Measurements from ENCODE around the gene ACVRL1. TPM values are rescaled to one million over a fixed set of nuclear protein-coding genes. Genes with fewer than 3 reads are reported as not detected.

ACVRL1 gene
- total and polyA plus RNA-seq, 9 of the 15 experiments (the other 6 are each of a cell fraction or from before 2014, with no cell fraction given), result 0.07 to 1.4 (median 0.30) TPM

- no peak for ATAC-seq
- TF ChIP-seq MEF2A (IDR thresholded peaks at IDR 0.05; ENCODE audit: control insufficient read depth, low read depth, low read length) (no peak), MITF (IDR thresholded peaks at IDR 0.05) (no peak), CHD2 (IDR thresholded peaks at IDR 0.05; ENCODE audit: low read depth, low read length) (no peak), POLR2A (conservative IDR thresholded peaks at IDR 0.05) (no peak), SMARCA5 (IDR thresholded peaks at IDR 0.05) (no peak), ATF7 (IDR thresholded peaks at IDR 0.05) (no peak), SMARCC2 (IDR thresholded peaks at IDR 0.05; ENCODE audit: low read depth) (no peak), RFX7 (CRISPR knock-in tag; IDR thresholded peaks at IDR 0.05) (no peak), HNRNPUL1 (IDR thresholded peaks at IDR 0.05; ENCODE audit: low read length) (no peak), PKNOX1 (IDR thresholded peaks at IDR 0.05) (no peak), SNRNP70 (optimal IDR thresholded peaks at IDR 0.05; ENCODE audit: low read depth, low read length) (no peak), SLC30A9 (CRISPR knock-in tag; IDR thresholded peaks at IDR 0.05) (no peak), FOXP4 (CRISPR knock-in tag; IDR thresholded peaks at IDR 0.05; ENCODE audit: borderline replicate concordance) (no peak), CUX1 (CRISPR knock-in tag; IDR thresholded peaks at IDR 0.05) (no peak), ZNF263 (CRISPR knock-in tag; IDR thresholded peaks at IDR 0.05; ENCODE audit: borderline replicate concordance) (no peak)
Observed at GRCh38 chr12:51948066-51948465, 40.8 kb downstream of the ACVRL1 start.

More at GRCh38 chr12:51948066-51948465, 40.8 kb downstream of the ACVRL1 start:
- Histone ChIP-seq H3K9me3 (replicated peaks; ENCODE audit: control insufficient read depth, insufficient read depth, low read depth, low read length) (peaks cover 4% of the 10 kb centered on the region; the same call in 1 of the 2 replicates), H3K4me1 (replicated peaks in 1 of 2; ENCODE audit: control insufficient read depth in 2 of 2, insufficient read depth in 2 of 2, low read length in 2 of 2) (peaks cover 9 to 14% of the 10 kb centered on the region in 2 experiments; a peak in 3 of 5 replicates), H3K4me3 (no peak overlapping the region), H3K27me3 (ENCODE audit: control insufficient read depth in 2 of 2, insufficient read depth in 2 of 2, low read length in 2 of 2) (peaks cover 2 to 4% of the 10 kb centered on the region in 2 experiments; a peak in 1 of 5 replicates), H3K36me3 (ENCODE audit: control insufficient read depth, insufficient read depth, low read length) (no peaks in the 10 kb centered on the region), H3K9me1 (ENCODE audit: control insufficient read depth, insufficient read depth, low read length) (no peaks in the 10 kb centered on the region), H4K20me1 (replicated peaks; ENCODE audit: control insufficient read depth, insufficient read depth, low read length) (no peaks in the 10 kb centered on the region), H3K4me2 (ENCODE audit: insufficient read depth, low read length) (no peak overlapping the region), H3K79me2 (ENCODE audit: control insufficient read depth, insufficient read depth, low read length) (peaks cover 12% of the 10 kb centered on the region), H3K9ac (ENCODE audit: insufficient read depth in 1 of 2, low read depth in 2 of 2, low read length in 2 of 2) (no peak overlapping the region), H2AFZ (ENCODE audit: low read depth, low read length) (0 out of 2 replicates have a peak overlapping the region, but pooled peaks have one; percentile 10), H3K27ac (ENCODE audit: extremely low read depth, low read depth, low read length) (no peak overlapping the region)
- DNase-seq (ENCODE audit: extremely low read depth in 1 of 4, low spot score in 3 of 4) (no peak), FAIRE-seq (no peak)
- in situ Hi-C loops (cut with MboI), result no loop called here
- intact Hi-C loops (cut with micrococcal nuclease), result no loop called here
- POLR2A ChIA-PET, result interaction anchor here (0.6 to 1.0 kb wide), 3 partner anchors 13 to 76 kb away, joined by 3 to 4 read pairs (median 4); no protein-coding TSS in a partner anchor
- WGBS (ENCODE audit: insufficient coverage, low coverage, missing lambda C conversion rate), result 35% methylated on average over 6 of the region's 6 CpGs
- no TSS peak for BruUV-seq (replicated peaks)
- CTCF ChIA-PET (ENCODE audit: low intra/inter-chr PET ratio), result no interaction called here
